Neuronal stem cell (in vitro differentiated cells): ENCODE measurements around the gene ZFYVE28.

Experiments
- DNase-seq: peaks from one replicate; pipeline ENCODE4 v3.0.0-alpha.2; 2013; ENCODE audit warnings: low spot score
- H2AFZ ChIP-seq: one replicate; pipeline ENCODE4 v1.6.1; 2013; ENCODE audit warnings: mild to moderate bottlenecking, low read length, inconsistent platforms
- H2AK5ac ChIP-seq: 2 replicates; pipeline ENCODE4 v1.6.1; 2013; ENCODE audit warnings: low read depth, mild to moderate bottlenecking, inconsistent platforms, low read length, moderate library complexity, mixed read lengths
- H2BK120ac ChIP-seq: 2 replicates; pipeline ENCODE4 v1.6.1; 2013; ENCODE audit warnings: low read depth, mild to moderate bottlenecking, inconsistent platforms, low read length, moderate library complexity, mixed read lengths
- H2BK12ac ChIP-seq: one replicate; pipeline ENCODE4 v1.6.1; 2013; ENCODE audit warnings: low read length, inconsistent platforms
- H2BK15ac ChIP-seq: 2 replicates; pipeline ENCODE4 v1.6.1; 2013; ENCODE audit warnings: mild to moderate bottlenecking, low read length, inconsistent platforms, mixed read lengths
- H2BK5ac ChIP-seq: one replicate; pipeline ENCODE4 v1.6.1; 2013; ENCODE audit warnings: inconsistent platforms, mild to moderate bottlenecking, low read length, moderate library complexity
- H3K14ac ChIP-seq: one replicate; pipeline ENCODE4 v1.6.1; 2013; ENCODE audit warnings: low read length, inconsistent platforms
- H3K18ac ChIP-seq: 2 replicates; pipeline ENCODE4 v1.6.1; 2013; ENCODE audit warnings: low read length, inconsistent platforms
- H3K23ac ChIP-seq: 2 replicates; pipeline ENCODE4 v1.6.1; 2013; ENCODE audit warnings: low read depth, mild to moderate bottlenecking, mixed read lengths, low read length, inconsistent platforms; ENCODE audit not compliant: poor library complexity
- H3K27ac ChIP-seq: replicated peaks from 3 replicates; pipeline ENCODE4 v1.5.1; 2013; ENCODE audit warnings: low read length, inconsistent platforms
- H3K27me3 ChIP-seq, 3 experiments: 2 replicates each; pipeline ENCODE4 v1.6.1; 2013; ENCODE audit warnings: low read length in 3 of 3, mild to moderate bottlenecking in 2 of 3, inconsistent platforms in 1 of 3, low read depth in 1 of 3, mixed read lengths in 1 of 3, moderate library complexity in 1 of 3; ENCODE audit not compliant: control insufficient read depth in 3 of 3, insufficient read depth in 3 of 3
- H3K36me3 ChIP-seq, 2 donors: replicated peaks in 1 of 2; 2 replicates each; pipeline ENCODE4 v1.6.1; 2013; ENCODE audit warnings: low read length in 2 of 2; ENCODE audit not compliant: control insufficient read depth in 2 of 2, insufficient read depth in 2 of 2
- H3K4ac ChIP-seq: 2 replicates; pipeline ENCODE4 v1.6.1; 2013; ENCODE audit warnings: inconsistent platforms, mild to moderate bottlenecking, low read length, moderate library complexity
- H3K4me1 ChIP-seq, 2 donors: 1 replicate in 1 of 2; 2 replicates in 1 of 2; pipeline ENCODE4 v1.6.1; 2013; ENCODE audit warnings: low read length in 2 of 2, low read depth in 1 of 2; ENCODE audit not compliant: control insufficient read depth in 2 of 2, insufficient read depth in 1 of 2
- H3K4me2 ChIP-seq: one replicate; pipeline ENCODE4 v1.6.1; 2013; ENCODE audit warnings: mild to moderate bottlenecking, low read length, inconsistent platforms; ENCODE audit not compliant: insufficient read depth, poor library complexity, severe bottlenecking
- H3K4me3 ChIP-seq, 2 donors: 2 replicates each; pipeline ENCODE4 v1.5.1; 2013; ENCODE audit warnings: low read length in 2 of 2, mild to moderate bottlenecking in 2 of 2, inconsistent platforms in 1 of 2, moderate library complexity in 1 of 2
- H3K79me1 ChIP-seq: one replicate; pipeline ENCODE4 v1.6.1; 2013; ENCODE audit warnings: low read depth, mild to moderate bottlenecking, inconsistent platforms, low read length, moderate library complexity
- H3K9ac ChIP-seq: one replicate; pipeline ENCODE4 v1.6.1; 2013; ENCODE audit warnings: mild to moderate bottlenecking, low read depth, low read length, inconsistent platforms; ENCODE audit not compliant: poor library complexity
- H3K9me3 ChIP-seq, 2 donors: replicated peaks in 1 of 2; 2 replicates each; pipeline versions ENCODE3 to v1.6.1; 2013; ENCODE audit warnings: low read length in 2 of 2, mild to moderate bottlenecking in 2 of 2, inconsistent platforms in 1 of 2, low read depth in 1 of 2, mixed read lengths in 1 of 2, moderate library complexity in 1 of 2; ENCODE audit not compliant: control insufficient read depth in 2 of 2, insufficient read depth in 1 of 2
- H4K8ac ChIP-seq: one replicate; pipeline ENCODE4 v1.6.1; 2013; ENCODE audit warnings: low read depth, mild to moderate bottlenecking, inconsistent platforms, low read length, moderate library complexity
- H4K91ac ChIP-seq: one replicate; pipeline ENCODE4 v1.6.1; 2013; ENCODE audit warnings: low read length, low read depth, mild to moderate bottlenecking, inconsistent platforms; ENCODE audit not compliant: poor library complexity
- WGBS, 2 donors: extraction: QIAGEN DNeasy Blood & Tissue Kit; methylation state at CpG; one replicate each; pipeline ENCODE4 v1.1.7; 2013; ENCODE audit warnings: missing lambda C conversion rate in 2 of 2, mixed read lengths in 1 of 2; ENCODE audit not compliant: insufficient read length in 2 of 2, insufficient replicate concordance in 1 of 2; ENCODE audit errors: extremely low coverage in 2 of 2; 5-methylcytosine and 5-hydroxymethylcytosine counted together

The ZFYVE28 gene

GRCh38 chr4:2424581-2424980 is 6.1 kb upstream of the ZFYVE28 start:
- no peak overlapping the region for H3K4ac ChIP-seq
- no peak overlapping the region for H2BK5ac ChIP-seq
- H3K18ac ChIP-seq = no peak overlapping the region
- DNase-seq = no peak
- no peak overlapping the region for H4K91ac ChIP-seq
- no peak overlapping the region for H2BK12ac ChIP-seq
- H3K27ac ChIP-seq = no peak overlapping the region
- no peak overlapping the region for H2BK120ac ChIP-seq
- WGBS, 2 donors = no CpG with 5 or more reads among the region's 10 CpGs
- H3K9me3 ChIP-seq = peaks cover 0 to 2% of the 10 kb centered on the region in 2 donors
- H4K8ac ChIP-seq = no peak overlapping the region
- no peaks in the 10 kb centered on the region for H3K36me3 ChIP-seq
- H2AK5ac ChIP-seq = peak overlapping the region; percentile 72
- H3K14ac ChIP-seq = no peak overlapping the region
- no peak overlapping the region for H2AFZ ChIP-seq
- H3K4me1 ChIP-seq = peaks cover 0 to 4% of the 10 kb centered on the region in 2 donors
- H3K4me3 ChIP-seq = no peak overlapping the region
- H3K4me2 ChIP-seq = no peak overlapping the region
- peak overlapping the region; percentile 33 for H3K9ac ChIP-seq
- H3K27me3 ChIP-seq = peaks cover 0 to 73% (median 17%) of the 10 kb centered on the region in 3 experiments
- H3K79me1 ChIP-seq = peaks cover 1% of the 10 kb centered on the region
- H2BK15ac ChIP-seq = no peak overlapping the region
- no peak overlapping the region for H3K23ac ChIP-seq

- H3K23ac ChIP-seq = no peak overlapping the region
- H2BK15ac ChIP-seq = no peak overlapping the region
- H3K18ac ChIP-seq = no peak overlapping the region
- no peak overlapping the region for H2BK5ac ChIP-seq
- no peak overlapping the region for H3K9ac ChIP-seq
- H3K4ac ChIP-seq = no peak overlapping the region
- H3K27ac ChIP-seq = no peak overlapping the region
- H4K91ac ChIP-seq = no peak overlapping the region
- no peak overlapping the region for H3K4me2 ChIP-seq
- H3K36me3 ChIP-seq = no peaks in the 10 kb centered on the region
- WGBS, 2 donors = no CpG with 5 or more reads among the region's 10 CpGs
- H3K4me1 ChIP-seq = peaks cover 6 to 9% of the 10 kb centered on the region in 2 donors
- no peak overlapping the region for H2AFZ ChIP-seq
- peaks cover 0 to 2% of the 10 kb centered on the region in 2 donors for H3K9me3 ChIP-seq
- no peak for DNase-seq
- no peak overlapping the region for H3K14ac ChIP-seq
- no peak overlapping the region for H2BK12ac ChIP-seq
- no peak overlapping the region for H2BK120ac ChIP-seq
- H3K27me3 ChIP-seq = peaks cover 0 to 78% (median 24%) of the 10 kb centered on the region in 3 experiments
- peaks cover 1% of the 10 kb centered on the region for H3K79me1 ChIP-seq
- H2AK5ac ChIP-seq = no peak overlapping the region
- H4K8ac ChIP-seq = no peak overlapping the region
- H3K4me3 ChIP-seq = no peak overlapping the region
Observed at GRCh38 chr4:2423695-2424094, 5.2 kb upstream of the ZFYVE28 start.

- no peak overlapping the region for H2BK5ac ChIP-seq
- no peak overlapping the region for H3K4me3 ChIP-seq
- no peak overlapping the region for H2BK12ac ChIP-seq
- H4K91ac ChIP-seq = no peak overlapping the region
- H2BK15ac ChIP-seq = no peak overlapping the region
- DNase-seq = no peak
- H3K14ac ChIP-seq = peak overlapping the region; percentile 60
- peaks cover 6 to 9% of the 10 kb centered on the region in 2 donors for H3K4me1 ChIP-seq
- no peak overlapping the region for H3K4ac ChIP-seq
- H2AK5ac ChIP-seq = no peak overlapping the region
- no peak overlapping the region for H3K23ac ChIP-seq
- no peak overlapping the region for H2AFZ ChIP-seq
- no peaks in the 10 kb centered on the region for H3K36me3 ChIP-seq
- no peak overlapping the region for H3K27ac ChIP-seq
- no peaks in the 10 kb centered on the region for H3K79me1 ChIP-seq
- H3K18ac ChIP-seq = no peak overlapping the region
- H2BK120ac ChIP-seq = no peak overlapping the region
- WGBS, 2 donors = no CpG with 5 or more reads among the region's 4 CpGs
- peaks cover 0 to 2% of the 10 kb centered on the region in 2 donors for H3K9me3 ChIP-seq
- H3K9ac ChIP-seq = no peak overlapping the region
- no peak overlapping the region for H3K4me2 ChIP-seq
- H4K8ac ChIP-seq = no peak overlapping the region
- H3K27me3 ChIP-seq = peaks cover 2 to 77% (median 28%) of the 10 kb centered on the region in 3 experiments
Observed at GRCh38 chr4:2423066-2423465, 4.6 kb upstream of the ZFYVE28 start.

GRCh38 chr4:2421928-2422327 is 3.5 kb upstream of the ZFYVE28 start:
- no peak overlapping the region for H3K4me3 ChIP-seq

More at GRCh38 chr4:2421928-2422327, 3.5 kb upstream of the ZFYVE28 start:
- Histone ChIP-seq H2BK120ac (no peak overlapping the region), H3K9ac (no peak overlapping the region), H3K14ac (no peak overlapping the region), H3K9me3 (peaks cover 0 to 2% of the 10 kb centered on the region in 2 donors), H3K4ac (no peak overlapping the region), H3K4me1 (peaks cover 9 to 10% of the 10 kb centered on the region in 2 donors), H2AFZ (no peak overlapping the region), H3K18ac (no peak overlapping the region), H2BK12ac (no peak overlapping the region), H3K4me2 (no peak overlapping the region), H3K27me3 (peaks cover 12 to 81% (median 39%) of the 10 kb centered on the region in 3 experiments), H3K79me1 (no peaks in the 10 kb centered on the region), H4K91ac (no peak overlapping the region), H3K36me3 (no peaks in the 10 kb centered on the region), H3K27ac (no peak overlapping the region), H2BK5ac (no peak overlapping the region), H2AK5ac (no peak overlapping the region), H2BK15ac (no peak overlapping the region), H3K23ac (no peak overlapping the region), H4K8ac (no peak overlapping the region)
- DNase-seq = no peak
- WGBS, 2 donors = no CpG with 5 or more reads among the region's 6 CpGs
